NCI-H1930 (cell line): ENCODE results near the gene PHF21B.
"Not testable (repeated sequence)": the region's sequence is repeated elsewhere in the genome, so short reads cannot be mapped to it uniquely, and the experiment has no call there.

ENCODE experiments used
- DNase-seq, 2 experiments: peaks; one replicate each; lab custom pipeline; 2025; lab: John Stamatoyannopoulos, UW

The PHF21B gene

GRCh38 chr22:45009606-45010531 lies at the start of gene PHF21B:
PHF21B (minus strand) TSS chr22:45010005; CDS start chr22:45009549, 456 bp downstream.
- DNase-seq, result peak; percentile 71 to 83

- no peak for DNase-seq
These were observed 49.5 kb upstream of the PHF21B start for GRCh38 chr22:45059296-45059695.

GRCh38 chr22:45058622-45058912 lies 48.8 kb upstream of the PHF21B start:
- DNase-seq, result no peak

GRCh38 chr22:45055936-45056335 lies 46.1 kb upstream of the PHF21B start:
- no peak for DNase-seq

- no peak for DNase-seq
These were observed 43.8 kb upstream of the PHF21B start for GRCh38 chr22:45053571-45053970.

- DNase-seq, result no peak
These were observed 43.3 kb upstream of the PHF21B start for GRCh38 chr22:45053094-45053493.

- DNase-seq, result not testable (repeated sequence)
These were observed 42.9 kb upstream of the PHF21B start for GRCh38 chr22:45052665-45053064.

- no peak for DNase-seq
These were observed 42.1 kb upstream of the PHF21B start for GRCh38 chr22:45051946-45052345.

- no peak for DNase-seq
These were observed 41.6 kb upstream of the PHF21B start for GRCh38 chr22:45051419-45051818.

- DNase-seq, result no peak
These were observed 37.5 kb upstream of the PHF21B start for GRCh38 chr22:45047260-45047659.

- no peak for DNase-seq
These were observed 35.4 kb upstream of the PHF21B start for GRCh38 chr22:45045208-45045607.

- DNase-seq, result no peak
These were observed 32.5 kb upstream of the PHF21B start for GRCh38 chr22:45042263-45042662.

- no peak for DNase-seq
These were observed 29.3 kb upstream of the PHF21B start for GRCh38 chr22:45039133-45039532.

GRCh38 chr22:45036154-45036553 lies 26.3 kb upstream of the PHF21B start:
- DNase-seq, result no peak

GRCh38 chr22:45034821-45035220 lies 25.0 kb upstream of the PHF21B start:
- DNase-seq, result no peak

- DNase-seq, result no peak
These were observed 24.4 kb upstream of the PHF21B start for GRCh38 chr22:45034156-45034555.

- DNase-seq, result no peak
These were observed 23.3 kb upstream of the PHF21B start for GRCh38 chr22:45033136-45033535.

GRCh38 chr22:45031629-45032403 lies 22.0 kb upstream of the PHF21B start:
- no peak for DNase-seq

- DNase-seq, result no peak
These were observed 19.7 kb upstream of the PHF21B start for GRCh38 chr22:45029501-45029900.

- DNase-seq, result no peak
These were observed 16.7 kb upstream of the PHF21B start for GRCh38 chr22:45026511-45026910.

- no peak for DNase-seq
These were observed 13.6 kb upstream of the PHF21B start for GRCh38 chr22:45023431-45023830.

- no peak for DNase-seq
These were observed 10.3 kb upstream of the PHF21B start for GRCh38 chr22:45019861-45020655.
